Muscle of leg (tissue), 11 donors: ENCODE measurements around the gene PPP6R2. TPM values are rescaled to one million over a fixed set of nuclear protein-coding genes. Genes with fewer than 3 reads are reported as not detected.

Source experiments
- DNase-seq: peaks from one replicate; pipeline ENCODE4 v3.0.0; 2013
- H3K27ac ChIP-seq: one replicate; pipeline ENCODE4 v1.5.1; 2013; ENCODE audit warnings: mild to moderate bottlenecking, low read length, control low read depth
- H3K27me3 ChIP-seq: one replicate; pipeline ENCODE4 v1.6.1; 2013; ENCODE audit warnings: low read length; ENCODE audit not compliant: control insufficient read depth, insufficient read depth
- H3K36me3 ChIP-seq: one replicate; pipeline ENCODE4 v1.6.1; 2013; ENCODE audit warnings: low read length; ENCODE audit not compliant: control insufficient read depth, insufficient read depth
- H3K4me1 ChIP-seq: one replicate; pipeline ENCODE4 v1.6.1; 2013; ENCODE audit warnings: low read length; ENCODE audit not compliant: control insufficient read depth, insufficient read depth
- H3K4me3 ChIP-seq: one replicate; pipeline ENCODE4 v1.5.1; 2013; ENCODE audit warnings: low read length, control low read depth
- H3K9me3 ChIP-seq: replicated peaks from 2 replicates; pipeline ENCODE4 v1.6.1; 2013; ENCODE audit warnings: low read depth, low read length; ENCODE audit not compliant: control insufficient read depth
- WGBS: methylation state at CpG from one replicate; pipeline ENCODE4 v1.1.5; 2013; ENCODE audit warnings: missing lambda C conversion rate; ENCODE audit not compliant: insufficient coverage; 5-methylcytosine and 5-hydroxymethylcytosine counted together
- polyA plus RNA-seq, 8 donors: library from polyadenylated mRNA; unstranded; fragments of 120-200 nt; gene quantifications; one replicate each; pipeline versions ENCODE4 v1.2.1 to v1.2.3, GENCODE V29; 2013; ENCODE audit warnings: inconsistent platforms in 1 of 8, low replicate concordance in 1 of 8; ENCODE audit not compliant: insufficient read length in 8 of 8, insufficient read depth in 1 of 8
- total RNA-seq: library from RNA; stranded (reverse); fragments of 120-200 nt; gene quantifications from one replicate; pipeline ENCODE4 v1.2.4, GENCODE V29; 2013

PPP6R2 gene
- total and polyA plus RNA-seq, 9 donors, result 29.8 to 41.5 (median 36.4) TPM

DNA sequence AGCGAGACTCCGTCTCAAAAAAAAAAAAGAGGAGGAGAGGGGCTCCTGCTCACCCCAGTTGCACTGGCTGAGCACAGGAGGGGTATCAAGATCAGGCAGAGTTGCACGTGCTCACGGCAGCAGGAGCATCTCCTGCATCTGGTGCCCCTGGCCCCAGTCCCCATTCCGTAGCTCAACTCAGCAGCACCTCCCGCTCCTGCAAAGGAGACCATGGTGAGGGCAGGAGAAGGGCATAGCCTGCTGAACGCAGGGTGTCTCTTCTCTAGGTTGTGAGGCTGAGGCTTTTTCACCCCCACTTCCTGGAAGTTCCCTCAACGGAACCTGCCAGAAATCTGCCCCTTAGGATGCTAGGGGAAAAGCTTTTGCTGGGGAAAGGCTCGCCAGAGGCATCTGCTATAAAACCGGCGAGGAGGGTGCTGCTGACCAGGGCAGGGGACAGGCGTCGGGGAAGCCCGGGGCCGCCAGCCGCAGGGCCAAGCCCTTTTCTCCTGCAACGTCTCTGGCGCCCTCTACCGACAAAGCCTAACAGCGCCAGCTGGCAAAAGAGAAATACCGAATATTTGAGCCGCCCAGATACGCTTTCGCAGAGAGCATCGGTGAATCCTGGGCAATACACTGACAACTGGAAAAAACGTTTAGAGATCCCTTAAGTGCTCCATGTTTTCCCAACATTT, 1.0 kb upstream of the PPP6R2 start:
- Histone ChIP-seq H3K9me3 (no peaks in the 10 kb centered on the region), H3K36me3 (peaks cover 2% of the 10 kb centered on the region), H3K27ac (no peak overlapping the region), H3K4me3 (peak overlapping the region; percentile 52), H3K4me1 (peaks cover 13% of the 10 kb centered on the region), H3K27me3 (no peaks in the 10 kb centered on the region)
- WGBS, result 1% methylated on average over 19 of the region's 26 CpGs
- peak; percentile 94 for DNase-seq

DNA sequence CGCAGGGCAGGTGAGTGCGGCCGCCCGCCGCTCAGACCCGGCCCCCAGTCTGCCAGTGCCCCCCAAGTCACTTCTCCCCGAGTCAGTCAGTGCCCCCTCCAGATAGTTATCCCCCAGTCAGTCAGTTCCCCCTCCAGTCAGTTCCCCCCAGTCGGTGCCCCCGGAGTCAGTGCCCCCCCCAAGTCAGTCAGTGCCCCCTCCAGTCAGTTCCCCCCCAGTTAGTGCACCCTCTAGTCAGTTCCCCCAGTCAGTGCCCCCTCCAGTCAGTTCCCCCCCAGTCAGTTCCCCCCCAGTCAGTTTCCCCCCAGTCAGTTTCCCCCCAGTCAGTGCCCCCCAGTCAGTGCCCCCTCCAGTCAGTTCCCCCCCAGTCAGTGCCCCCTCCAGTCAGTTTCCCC, 411 bp downstream of the PPP6R2 start:
- 0% methylated on average over 2 of the region's 9 CpGs for WGBS
- no peak for DNase-seq
- H3K27ac ChIP-seq, result no peak overlapping the region

DNA sequence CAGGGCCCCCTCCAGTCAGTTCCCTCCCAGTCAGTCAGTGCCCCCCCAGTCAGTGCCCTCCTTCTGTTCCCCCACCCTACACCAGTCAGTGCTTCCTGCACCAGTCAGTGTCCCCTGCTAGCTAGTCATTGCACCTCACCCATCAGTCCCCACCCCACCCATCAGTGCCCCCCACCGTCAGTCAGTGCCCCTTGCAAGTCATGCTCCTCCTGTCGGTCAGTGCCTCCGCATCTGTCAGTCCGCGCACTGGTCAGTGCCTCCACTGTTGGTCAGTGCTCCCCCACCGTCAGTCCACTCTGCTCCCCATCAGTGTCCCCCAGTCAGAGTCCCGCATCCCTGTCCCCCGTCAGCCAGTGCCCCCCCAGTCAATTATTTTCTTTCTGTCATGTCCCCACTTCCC, 3.3 kb downstream of the PPP6R2 start:
- no peak for DNase-seq
- 60% methylated on average over 8 of the region's 8 CpGs for WGBS
- no peak overlapping the region for H3K4me3 ChIP-seq
- no peaks in the 10 kb centered on the region for H3K9me3 ChIP-seq
- no peak overlapping the region for H3K27ac ChIP-seq
- H3K36me3 ChIP-seq, result peaks cover 10% of the 10 kb centered on the region
- no peaks in the 10 kb centered on the region for H3K27me3 ChIP-seq
- H3K4me1 ChIP-seq, result peaks cover 13% of the 10 kb centered on the region

More for the DNA sequence above, 411 bp downstream of the PPP6R2 start:
- H3K27me3 ChIP-seq, result no peaks in the 10 kb centered on the region
- H3K4me3 ChIP-seq, result peak overlapping the region; percentile 64
- peaks cover 8% of the 10 kb centered on the region for H3K36me3 ChIP-seq
- peaks cover 13% of the 10 kb centered on the region for H3K4me1 ChIP-seq
- no peaks in the 10 kb centered on the region for H3K9me3 ChIP-seq

DNA sequence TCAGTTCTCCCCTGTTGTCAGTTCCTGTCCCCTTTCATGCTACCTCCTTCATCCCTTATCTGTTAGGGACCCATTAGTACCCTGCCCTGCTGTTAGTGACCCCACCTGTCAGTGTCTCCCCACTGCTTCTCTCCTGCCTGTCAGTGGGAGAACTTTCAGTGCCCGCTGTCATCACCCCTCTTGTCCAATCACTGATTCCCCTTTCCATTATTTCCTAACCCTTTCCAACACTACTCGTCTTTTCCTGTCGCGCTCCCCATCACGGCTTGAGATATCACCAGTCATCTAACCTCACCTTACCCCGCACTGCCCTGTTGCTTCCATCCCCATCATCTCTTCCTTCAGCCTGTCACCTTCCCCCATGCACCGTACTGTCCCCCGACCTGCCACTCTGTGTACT, 4.0 kb downstream of the PPP6R2 start:
- Histone ChIP-seq H3K27ac (no peak overlapping the region), H3K4me1 (peaks cover 10% of the 10 kb centered on the region), H3K9me3 (no peaks in the 10 kb centered on the region), H3K27me3 (no peaks in the 10 kb centered on the region), H3K36me3 (peaks cover 12% of the 10 kb centered on the region), H3K4me3 (no peak overlapping the region)
- WGBS, result 72% methylated on average over 8 of the region's 8 CpGs
- no peak for DNase-seq

DNA sequence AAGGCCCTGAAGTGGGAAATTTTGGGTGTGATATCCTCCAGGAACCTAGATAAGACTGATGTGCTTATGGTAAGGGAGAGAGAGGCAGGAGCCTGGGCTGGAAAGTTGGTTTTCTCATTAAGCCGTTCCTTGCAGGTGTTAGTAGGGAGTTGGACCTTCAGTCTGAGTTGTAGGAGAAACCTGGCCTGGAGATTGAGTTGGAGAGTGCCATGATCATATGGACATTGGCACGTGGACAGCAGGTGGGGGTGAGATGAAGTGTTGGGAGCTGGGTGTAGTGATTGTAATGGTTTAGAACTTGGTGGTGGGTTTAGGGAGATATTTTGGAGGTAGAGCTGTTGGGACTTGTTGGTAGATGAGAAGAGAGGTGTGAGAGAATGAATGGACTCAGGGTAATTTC, 4.9 kb downstream of the PPP6R2 start:
- WGBS, result 79% methylated on average over 1 of the region's 2 CpGs
- no peak for DNase-seq
- H3K27me3 ChIP-seq, result no peaks in the 10 kb centered on the region
- H3K4me1 ChIP-seq, result peaks cover 6% of the 10 kb centered on the region
- H3K4me3 ChIP-seq, result no peak overlapping the region
- H3K9me3 ChIP-seq, result no peaks in the 10 kb centered on the region
- H3K27ac ChIP-seq, result no peak overlapping the region
- peaks cover 12% of the 10 kb centered on the region for H3K36me3 ChIP-seq

DNA sequence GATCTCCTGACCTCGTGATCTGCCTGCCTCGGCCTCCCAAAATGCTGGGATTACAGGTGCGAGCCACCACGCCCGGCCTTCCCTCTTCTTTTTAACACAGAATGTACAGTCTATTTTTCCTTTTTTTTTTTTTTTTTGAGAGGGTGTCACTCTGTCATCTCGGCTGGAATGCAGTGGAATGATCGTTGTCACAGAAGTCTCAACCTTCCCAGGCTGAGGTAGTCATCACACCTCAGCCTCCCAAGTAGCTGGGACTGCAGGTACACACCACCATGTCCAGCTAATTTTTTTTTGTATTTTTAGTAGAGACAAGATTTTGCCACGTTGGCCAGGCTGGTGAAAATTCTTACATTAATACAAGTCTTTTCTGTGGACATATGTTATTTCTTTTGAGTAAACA, 13.1 kb downstream of the PPP6R2 start:
- Histone ChIP-seq H3K4me3 (no peak overlapping the region), H3K27me3 (no peaks in the 10 kb centered on the region), H3K36me3 (peaks cover 11% of the 10 kb centered on the region), H3K4me1 (no peaks in the 10 kb centered on the region), H3K27ac (no peak overlapping the region), H3K9me3 (no peaks in the 10 kb centered on the region)
- no CpG with 5 or more reads among the region's 8 CpGs for WGBS
- no peak for DNase-seq

DNA sequence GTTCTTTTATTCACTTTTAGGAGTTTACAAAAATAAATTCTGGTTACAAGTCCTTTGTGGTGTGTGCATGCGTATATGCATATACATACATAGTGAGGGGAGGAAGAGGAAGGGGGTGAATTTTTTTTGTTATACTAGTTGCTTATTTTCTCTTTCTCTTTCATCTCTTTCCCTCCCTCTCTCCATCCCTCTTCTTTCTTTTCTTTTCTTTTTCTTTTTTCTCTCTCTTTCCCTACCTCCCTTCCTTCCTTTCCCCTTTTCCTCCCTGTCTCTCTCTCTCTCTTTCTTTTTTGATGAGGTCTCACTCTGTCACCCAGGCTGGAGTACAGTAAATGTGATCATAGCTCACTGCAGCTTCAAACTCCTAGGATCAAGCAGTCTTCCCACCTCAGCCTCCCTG, 14.1 kb downstream of the PPP6R2 start:
- DNase-seq, result no peak
- no CpG with 5 or more reads among the region's 1 CpG for WGBS
- no peak overlapping the region for H3K4me3 ChIP-seq
- no peak overlapping the region for H3K27ac ChIP-seq
- H3K36me3 ChIP-seq, result peaks cover 7% of the 10 kb centered on the region
- no peaks in the 10 kb centered on the region for H3K9me3 ChIP-seq
- H3K4me1 ChIP-seq, result no peaks in the 10 kb centered on the region
- H3K27me3 ChIP-seq, result no peaks in the 10 kb centered on the region

DNA sequence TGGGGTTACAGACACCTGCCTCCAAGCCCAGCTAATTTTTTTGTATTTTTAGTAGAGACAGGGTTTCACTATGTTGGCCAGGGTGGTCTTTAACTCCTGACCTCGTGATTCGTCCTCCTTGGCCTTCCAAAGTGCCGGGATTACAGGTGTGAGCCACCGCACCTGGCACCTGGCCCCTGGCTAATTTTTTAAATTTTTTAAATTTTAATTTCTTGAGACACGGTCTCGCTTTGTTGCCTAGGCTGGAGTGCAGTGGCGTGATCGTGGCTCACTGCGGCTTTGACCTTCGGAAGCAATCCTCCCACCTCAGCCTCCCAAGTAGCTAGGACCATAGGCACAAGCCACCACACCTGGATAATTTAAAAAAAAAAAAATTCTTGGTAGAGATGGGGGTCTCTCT, 14.6 kb downstream of the PPP6R2 start:
- no peaks in the 10 kb centered on the region for H3K9me3 ChIP-seq
- no peak overlapping the region for H3K27ac ChIP-seq
- H3K4me3 ChIP-seq, result no peak overlapping the region
- no peak for DNase-seq
- peaks cover 7% of the 10 kb centered on the region for H3K36me3 ChIP-seq
- no peaks in the 10 kb centered on the region for H3K4me1 ChIP-seq
- WGBS, result no CpG with 5 or more reads among the region's 10 CpGs
- no peaks in the 10 kb centered on the region for H3K27me3 ChIP-seq

DNA sequence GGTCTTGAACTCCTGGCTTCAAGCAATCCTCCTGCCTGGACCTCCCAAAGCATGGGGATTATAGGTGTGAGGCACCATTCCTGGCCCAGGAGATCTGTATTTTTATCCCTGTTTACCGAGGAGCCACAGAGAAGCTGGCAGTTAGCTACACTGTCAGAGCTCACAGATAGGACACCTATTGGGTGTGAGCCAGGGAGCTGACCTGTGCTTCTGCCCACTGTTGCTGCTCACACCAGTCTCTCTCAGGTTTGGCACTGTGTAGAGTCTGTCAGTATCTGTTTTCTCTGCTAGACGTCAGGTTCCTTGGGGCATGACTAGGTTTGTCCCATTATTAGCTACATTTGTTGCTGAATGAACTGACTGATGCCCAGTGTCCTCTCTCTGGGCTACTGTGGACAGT, 17.5 kb downstream of the PPP6R2 start:
- H3K4me3 ChIP-seq, result no peak overlapping the region
- no peaks in the 10 kb centered on the region for H3K4me1 ChIP-seq
- peaks cover 7% of the 10 kb centered on the region for H3K36me3 ChIP-seq
- H3K27ac ChIP-seq, result no peak overlapping the region
- 90% methylated on average over 1 of the region's 2 CpGs for WGBS
- no peaks in the 10 kb centered on the region for H3K27me3 ChIP-seq
- DNase-seq, result no peak
- H3K9me3 ChIP-seq, result no peaks in the 10 kb centered on the region

DNA sequence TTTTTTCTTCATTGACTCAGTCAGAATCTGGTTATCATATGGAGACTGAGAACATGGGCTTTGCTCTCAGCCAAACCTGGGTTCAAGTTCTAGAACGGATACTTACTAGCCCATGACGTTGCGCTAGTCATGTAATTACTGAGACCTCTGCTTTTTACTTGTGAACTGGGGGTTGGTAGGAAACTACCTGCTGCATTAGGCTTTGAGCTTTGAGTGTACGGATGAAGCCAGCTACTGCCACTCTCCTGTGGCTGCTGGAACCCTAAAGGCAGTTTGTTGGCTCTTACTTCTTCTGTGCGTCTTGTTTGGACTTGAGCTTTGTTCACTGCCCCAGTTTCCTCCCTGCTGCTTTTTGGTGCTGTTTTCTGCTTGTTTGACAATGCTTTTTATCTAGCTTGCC, 18.1 kb downstream of the PPP6R2 start:
- Histone ChIP-seq H3K4me3 (no peak overlapping the region), H3K27me3 (no peaks in the 10 kb centered on the region), H3K4me1 (no peaks in the 10 kb centered on the region), H3K27ac (no peak overlapping the region), H3K36me3 (peaks cover 7% of the 10 kb centered on the region), H3K9me3 (no peaks in the 10 kb centered on the region)
- DNase-seq, result no peak
- WGBS, result 92% methylated on average over 4 of the region's 5 CpGs

DNA sequence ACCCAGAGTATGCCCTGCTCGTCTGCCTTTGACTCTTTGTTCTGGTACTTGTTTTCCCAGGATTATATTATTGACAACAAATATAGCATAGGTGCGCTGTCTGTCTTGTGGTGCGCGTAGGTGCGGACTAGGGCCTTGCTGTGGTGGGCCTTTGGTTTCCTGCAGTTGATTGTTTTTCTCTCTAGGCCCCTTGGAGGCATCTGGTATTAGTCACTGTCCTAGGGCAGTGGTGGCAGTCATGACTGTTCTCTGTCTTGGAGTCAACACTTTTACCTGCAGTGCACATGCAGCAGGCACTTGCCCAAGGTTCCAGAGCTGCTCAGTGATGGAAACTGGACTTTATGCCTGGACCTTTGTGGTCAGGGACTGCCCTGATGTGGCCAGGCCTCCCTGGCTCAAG, 18.6 kb downstream of the PPP6R2 start:
- DNase-seq, result no peak
- no peak overlapping the region for H3K4me3 ChIP-seq

More for the DNA sequence above, 18.6 kb downstream of the PPP6R2 start:
- no CpG with 5 or more reads among the region's 5 CpGs for WGBS
- H3K9me3 ChIP-seq, result no peaks in the 10 kb centered on the region
- no peaks in the 10 kb centered on the region for H3K27me3 ChIP-seq
- no peaks in the 10 kb centered on the region for H3K4me1 ChIP-seq
- H3K36me3 ChIP-seq, result peaks cover 7% of the 10 kb centered on the region
- H3K27ac ChIP-seq, result no peak overlapping the region
